HFF-Myc (cell line): ENCODE results near the gene HDAC4.
A peak's percentile ranks its signal among the peaks of the same experiment; 100 is the strongest.

ENCODE experiments used
- DNase-seq: peaks from one replicate; pipeline ENCODE4 v3.0.0-alpha.2; 2011; ENCODE audit warnings: low read depth; ENCODE audit errors: extremely low read depth
- H3K4me3 ChIP-seq: replicated peaks from 2 replicates; pipeline ENCODE4 v1.5.1; 2011; ENCODE audit warnings: low read depth, mild to moderate bottlenecking, control low read depth, low read length
- CTCF ChIP-seq: IDR thresholded peaks from 2 replicates; pipeline ENCODE4 v1.5.1; 2012; ENCODE audit warnings: mild to moderate bottlenecking, low read depth, low read length, control low read depth; ENCODE audit errors: missing control alignments

HDAC4 gene

GRCh38 chr2:239146011-239146641, 254.7 kb downstream of the HDAC4 start:
- TF ChIP-seq CTCF: no peak
- no peak overlapping the region for H3K4me3 ChIP-seq
- DNase-seq: no peak

GRCh38 chr2:239145601-239146000, 255.2 kb downstream of the HDAC4 start:
- H3K4me3 ChIP-seq: no peak overlapping the region
- DNase-seq: no peak
- no peak for TF ChIP-seq CTCF

- DNase-seq: no peak
- no peak for TF ChIP-seq CTCF
- H3K4me3 ChIP-seq: no peak overlapping the region
Measured at GRCh38 chr2:239145106-239145505, 255.7 kb downstream of the HDAC4 start.

GRCh38 chr2:239144713-239144999, 256.2 kb downstream of the HDAC4 start:
- no peak for DNase-seq
- TF ChIP-seq CTCF: no peak
- H3K4me3 ChIP-seq: no peak overlapping the region

- peak; percentile 66 for TF ChIP-seq CTCF
- DNase-seq: no peak
- no peak overlapping the region for H3K4me3 ChIP-seq
Measured at GRCh38 chr2:239143858-239144712, 256.7 kb downstream of the HDAC4 start.

GRCh38 chr2:239142806-239143205, 258.0 kb downstream of the HDAC4 start:
- no peak for DNase-seq
- no peak for TF ChIP-seq CTCF
- no peak overlapping the region for H3K4me3 ChIP-seq
